Right renal pelvis (tissue), 4 donors: ENCODE results near the gene KRR1. TPM values are rescaled to one million over a fixed set of nuclear protein-coding genes. Genes with fewer than 3 reads are reported as not detected.

Source experiments
- polyA plus RNA-seq, 4 donors: library from polyadenylated mRNA; unstranded; fragments of 120-200 nt; gene quantifications; one replicate each; pipeline ENCODE4 v1.2.1, GENCODE V29; 2013; ENCODE audit not compliant: insufficient read length in 4 of 4

Gene KRR1
- polyA plus RNA-seq, 4 donors: 74.6 to 113 (median 95.5) TPM

Other genes starting within 250 kb of the KRR1 start
- 1 to 10 TPM; 6.7 to 9.8 (median 8.5) TPM for gene CAPS2, start 181.3 kb downstream of the KRR1 start, polyA plus RNA-seq
- gene GLIPR1L1, start 176.9 kb downstream of the KRR1 start, polyA plus RNA-seq: under 1 TPM; 0.27 to 0.51 (median 0.38) TPM
- 1 to 10 TPM; 2.9 to 4.7 (median 3.2) TPM for gene GLIPR1L2, start 120.5 kb downstream of the KRR1 start, polyA plus RNA-seq
- 10 to 100 TPM; 13.8 to 20.6 (median 18.9) TPM for gene GLIPR1, start 30.9 kb downstream of the KRR1 start, polyA plus RNA-seq